Cardiac septum (tissue), 1 donor: Measurements from ENCODE around the gene DNM3. TPM values are rescaled to one million over a fixed set of nuclear protein-coding genes. Genes with fewer than 3 reads are reported as not detected.
"Not testable (repeated sequence)": the region's sequence is repeated elsewhere in the genome, so short reads cannot be mapped to it uniquely, and the experiment has no call there.

ENCODE experiments used
- DNase-seq: peaks from one replicate; pipeline ENCODE4 v3.0.0-alpha.2; 2020; ENCODE audit warnings: low spot score
- intact Hi-C: fragments of 100-400 bp; cut with DNase I; formaldehyde crosslinking; loops from one replicate; pipeline ENCODE4 v1.14.0; 2022
- total RNA-seq: library from RNA; stranded (reverse); fragmentation: NEBNext Ultra II Directional; extraction: Animal tissue kit (Norgen Biotek cat#: 25700); gene quantifications from one replicate; pipeline ENCODE4 v1.2.1, GENCODE V29; 2021
- donor health status: DM: no; HTN: no; CAD: no.

The DNM3 gene
- total RNA-seq, 1 donor from 2014 or later = 2.4 TPM

GRCh38 chr1:172069051-172069450, 227.8 kb downstream of the DNM3 start:
- DNase-seq = no peak
- intact Hi-C loops = no loop called here

GRCh38 chr1:172069534-172069933, 228.2 kb downstream of the DNM3 start:
- DNase-seq = no peak
- intact Hi-C loops = no loop called here

GRCh38 chr1:172070055-172070454, 228.8 kb downstream of the DNM3 start:
- no peak for DNase-seq
- intact Hi-C loops = no loop called here

GRCh38 chr1:172071746-172072145, 230.4 kb downstream of the DNM3 start:
- intact Hi-C loops = no loop called here
- DNase-seq = no peak

GRCh38 chr1:172079859-172080258, 238.6 kb downstream of the DNM3 start:
- DNase-seq, intact Hi-C loops: not testable (repeated sequence)

- no peak for DNase-seq
- intact Hi-C loops = no loop called here
Measured at GRCh38 chr1:172083191-172083590, 241.9 kb downstream of the DNM3 start.

- intact Hi-C loops = no loop called here
- DNase-seq = no peak
Measured at GRCh38 chr1:172084876-172085275, 243.6 kb downstream of the DNM3 start.

- no peak for DNase-seq
- intact Hi-C loops = no loop called here
Measured at GRCh38 chr1:172085317-172085716, 244.0 kb downstream of the DNM3 start.

- DNase-seq = no peak
- intact Hi-C loops = no loop called here
Measured at GRCh38 chr1:172086137-172086536, 244.8 kb downstream of the DNM3 start.

- DNase-seq = no peak
- intact Hi-C loops = no loop called here
Measured at GRCh38 chr1:172088256-172088655, 247.0 kb downstream of the DNM3 start.

- DNase-seq = peak; percentile 75
- intact Hi-C loops = no loop called here
Measured at GRCh38 chr1:172089768-172090510, 248.6 kb downstream of the DNM3 start.

- DNase-seq = no peak
- intact Hi-C loops = no loop called here
Measured at GRCh38 chr1:172090511-172090817, 249.2 kb downstream of the DNM3 start.

- no peak for DNase-seq
- intact Hi-C loops = no loop called here
Measured at GRCh38 chr1:172095846-172096245, 254.5 kb downstream of the DNM3 start.

GRCh38 chr1:172105230-172105629, 263.9 kb downstream of the DNM3 start:
- intact Hi-C loops = no loop called here
- no peak for DNase-seq

GRCh38 chr1:172107316-172107975, 266.1 kb downstream of the DNM3 start:
- DNase-seq = no peak
- intact Hi-C loops = no loop called here

- DNase-seq = no peak
- intact Hi-C loops = no loop called here
Measured at GRCh38 chr1:172108161-172108893, 267.0 kb downstream of the DNM3 start.

- intact Hi-C loops = no loop called here
- no peak for DNase-seq
Measured at GRCh38 chr1:172109359-172109758, 268.1 kb downstream of the DNM3 start.

- no peak for DNase-seq
- intact Hi-C loops = no loop called here
Measured at GRCh38 chr1:172112576-172112975, 271.3 kb downstream of the DNM3 start.

- intact Hi-C loops = no loop called here
- no peak for DNase-seq
Measured at GRCh38 chr1:172117800-172118199, 276.5 kb downstream of the DNM3 start.

- DNase-seq = no peak
- intact Hi-C loops = no loop called here
Measured at GRCh38 chr1:172118618-172119017, 277.3 kb downstream of the DNM3 start.

- no peak for DNase-seq
- intact Hi-C loops = no loop called here
Measured at GRCh38 chr1:172119184-172119583, 277.9 kb downstream of the DNM3 start.
